K562 (cell line): ENCODE measurements around the gene CMTR1. TPM values are rescaled to one million over a fixed set of nuclear protein-coding genes. Genes with fewer than 3 reads are reported as not detected.

Experiments used
- DNMT1 ChIP-seq: fragments of 450-650 bp; IDR thresholded peaks from 2 replicates; pipeline ENCODE4 v1.6.1; 2016; ENCODE audit warnings: antibody characterized with exemption, mild to moderate bottlenecking
- EP300 ChIP-seq: IDR thresholded peaks from 2 replicates; pipeline ENCODE4 v1.6.1; 2012; ENCODE audit warnings: low read length, improper control_type of control experiment
- HEY1 ChIP-seq: fragments of 250-450 bp; sonication (Bioruptor Pico); IDR thresholded peaks from 2 replicates; pipeline ENCODE4 v1.5.0; 2020; ENCODE audit warnings: mild to moderate bottlenecking, moderate library complexity, borderline replicate concordance
- HMGN3 ChIP-seq: IDR thresholded peaks from 2 replicates; pipeline ENCODE4 v1.6.1; 2011; ENCODE audit warnings: borderline replicate concordance, low read depth, mild to moderate bottlenecking, mixed read lengths, low read length; ENCODE audit not compliant: insufficient read length; ENCODE audit errors: extremely low read depth
- MYBL2 ChIP-seq, 2 experiments: fragments of 450-650 bp in 1 of 2; sonication (generic) in 1 of 2; formaldehyde crosslinking in 1 of 2; IDR thresholded peaks; 2 replicates each; pipeline versions ENCODE4 v1.6.1 to v1.8.1; 2017 to 2022; ENCODE audit warnings: borderline replicate concordance in 1 of 2, inconsistent platforms in 1 of 2, low read depth in 1 of 2, mild to moderate bottlenecking in 1 of 2, missing genetic modification reagents in 1 of 2, moderate library complexity in 1 of 2
- NR4A1 ChIP-seq, 2 experiments: fragments of 250-450 bp in 1 of 2; fragments of 450-650 bp in 1 of 2; sonication (Bioruptor Pico) in 1 of 2; IDR thresholded peaks; 2 replicates each; pipeline versions ENCODE4 v1.4.0 to v1.6.1; 2016 to 2020; ENCODE audit warnings: mild to moderate bottlenecking in 2 of 2, missing compliant biosample characterization in 1 of 2, missing genetic modification characterization in 1 of 2, moderate library complexity in 1 of 2
- XRCC5 ChIP-seq: fragments of 200-400 bp; formaldehyde crosslinking; IDR thresholded peaks from 2 replicates; pipeline ENCODE4 v1.6.1; 2017; ENCODE audit warnings: low read depth, mild to moderate bottlenecking, low read length
- ZNF124 ChIP-seq: sonication (generic); formaldehyde crosslinking; IDR thresholded peaks from 2 replicates; pipeline ENCODE4 v1.8.1; 2022; ENCODE audit warnings: missing genetic modification reagents
- polyA plus RNA-seq, 8 experiments: library from polyadenylated mRNA; depleted of rRNA in 4 of 8; stranded (reverse) in 5 of 8; unstranded in 3 of 8; fragments of >200 nt; fragmentation: Nextera tagmentation in 2 of 8; fragmentation: Illumina TruSeq in 1 of 8; extraction: Ambion mirVana in 2 of 8; extraction: Trizol in 1 of 8; gene quantifications; 2 replicates each; pipeline versions ENCODE4 v1.2.1 to v1.2.3, GENCODE V29; 2011 to 2014; ENCODE audit warnings: inconsistent platforms in 1 of 8, missing spikeins in 1 of 8
- total RNA-seq, 7 experiments: library from RNA; depleted of rRNA in 6 of 7; stranded (reverse); fragments of >200 nt in 6 of 7; fragmentation: Illumina TruSeq in 2 of 7; extraction: Trizol in 2 of 7; gene quantifications; 2 replicates each; pipeline versions ENCODE4 v1.2.1 to v1.2.3, GENCODE V29; 2011 to 2021; ENCODE audit warnings: low replicate concordance in 1 of 7
- TF ChIP-seq, protein P1 (sequence below), 2 experiments: fragments of 450-650 bp; conservative IDR thresholded peaks; 2 replicates each; pipeline ENCODE4 v1.6.1; 2017; ENCODE audit warnings: mild to moderate bottlenecking in 2 of 2, moderate library complexity in 2 of 2
- TF ChIP-seq, protein P2 (sequence below), 2 experiments: IDR thresholded peaks; 2 replicates each; pipeline ENCODE4 v1.6.1; 2012; ENCODE audit warnings: improper control_type of control experiment in 2 of 2, low read depth in 2 of 2, low read length in 2 of 2, borderline replicate concordance in 1 of 2
- TF ChIP-seq, protein P3 (sequence below): sonication (generic); formaldehyde crosslinking; IDR thresholded peaks from 2 replicates; pipeline ENCODE4 v1.4.0; 2020; ENCODE audit warnings: mild to moderate bottlenecking, missing genetic modification reagents
- TF ChIP-seq, protein P4 (sequence below): fragments of 450-650 bp; conservative IDR thresholded peaks from 2 replicates; pipeline ENCODE4 v1.6.1; 2016; ENCODE audit warnings: missing genetic modification characterization, low read depth, mild to moderate bottlenecking, control low read depth, missing compliant biosample characterization

Gene CMTR1
- total and polyA plus RNA-seq, 9 of the 15 experiments (the other 6 are each of a cell fraction or from before 2014, with no cell fraction given) = 2.9 to 63.5 (median 49.5) TPM

GRCh38 chr6:37499433-37500293, 66.6 kb downstream of the CMTR1 start, which contains the start of gene CCDC167 (continued):
- TF ChIP-seq, protein P1, sequence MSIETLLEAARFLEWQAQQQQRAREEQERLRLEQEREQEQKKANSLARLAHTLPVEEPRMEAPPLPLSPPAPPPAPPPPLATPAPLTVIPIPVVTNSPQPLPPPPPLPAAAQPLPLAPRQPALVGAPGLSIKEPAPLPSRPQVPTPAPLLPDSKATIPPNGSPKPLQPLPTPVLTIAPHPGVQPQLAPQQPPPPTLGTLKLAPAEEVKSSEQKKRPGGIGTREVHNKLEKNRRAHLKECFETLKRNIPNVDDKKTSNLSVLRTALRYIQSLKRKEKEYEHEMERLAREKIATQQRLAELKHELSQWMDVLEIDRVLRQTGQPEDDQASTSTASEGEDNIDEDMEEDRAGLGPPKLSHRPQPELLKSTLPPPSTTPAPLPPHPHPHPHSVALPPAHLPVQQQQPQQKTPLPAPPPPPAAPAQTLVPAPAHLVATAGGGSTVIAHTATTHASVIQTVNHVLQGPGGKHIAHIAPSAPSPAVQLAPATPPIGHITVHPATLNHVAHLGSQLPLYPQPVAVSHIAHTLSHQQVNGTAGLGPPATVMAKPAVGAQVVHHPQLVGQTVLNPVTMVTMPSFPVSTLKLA (conservative IDR thresholded peaks at IDR 0.05) = peak; percentile 41 to 63; a peak in 3 of 4 replicates
- TF ChIP-seq, protein P2, sequence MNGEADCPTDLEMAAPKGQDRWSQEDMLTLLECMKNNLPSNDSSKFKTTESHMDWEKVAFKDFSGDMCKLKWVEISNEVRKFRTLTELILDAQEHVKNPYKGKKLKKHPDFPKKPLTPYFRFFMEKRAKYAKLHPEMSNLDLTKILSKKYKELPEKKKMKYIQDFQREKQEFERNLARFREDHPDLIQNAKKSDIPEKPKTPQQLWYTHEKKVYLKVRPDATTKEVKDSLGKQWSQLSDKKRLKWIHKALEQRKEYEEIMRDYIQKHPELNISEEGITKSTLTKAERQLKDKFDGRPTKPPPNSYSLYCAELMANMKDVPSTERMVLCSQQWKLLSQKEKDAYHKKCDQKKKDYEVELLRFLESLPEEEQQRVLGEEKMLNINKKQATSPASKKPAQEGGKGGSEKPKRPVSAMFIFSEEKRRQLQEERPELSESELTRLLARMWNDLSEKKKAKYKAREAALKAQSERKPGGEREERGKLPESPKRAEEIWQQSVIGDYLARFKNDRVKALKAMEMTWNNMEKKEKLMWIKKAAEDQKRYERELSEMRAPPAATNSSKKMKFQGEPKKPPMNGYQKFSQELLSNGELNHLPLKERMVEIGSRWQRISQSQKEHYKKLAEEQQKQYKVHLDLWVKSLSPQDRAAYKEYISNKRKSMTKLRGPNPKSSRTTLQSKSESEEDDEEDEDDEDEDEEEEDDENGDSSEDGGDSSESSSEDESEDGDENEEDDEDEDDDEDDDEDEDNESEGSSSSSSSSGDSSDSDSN (IDR thresholded peaks at IDR 0.05; ENCODE audit: borderline replicate concordance in 1 of 2, low read depth in 2 of 2, low read length in 2 of 2) = peak in 1 of 2 experiments; percentile 69; a peak in 1 of 4 replicates
- TF ChIP-seq XRCC5 (0 out of 2 replicates have a peak, but pooled peaks have one; percentile 53), MYBL2 (IDR thresholded peaks at IDR 0.05; ENCODE audit: low read depth) (no peak), MYBL2 (CRISPR knock-in tag; IDR thresholded peaks at IDR 0.05; ENCODE audit: borderline replicate concordance) (no peak), ZNF124 (CRISPR knock-in tag) (no peak), HEY1 (no peak), HMGN3 (no peak), NR4A1 (CRISPR knock-in tag; IDR thresholded peaks at IDR 0.05) (no peak), NR4A1 (tag; IDR thresholded peaks at IDR 0.05) (0 out of 2 replicates have a peak, but pooled peaks have one; percentile 48), DNMT1 (0 out of 2 replicates have a peak, but pooled peaks have one; percentile 57), EP300 (peak; percentile 46; the same call in 1 of the 2 replicates)
- TF ChIP-seq, protein P3, sequence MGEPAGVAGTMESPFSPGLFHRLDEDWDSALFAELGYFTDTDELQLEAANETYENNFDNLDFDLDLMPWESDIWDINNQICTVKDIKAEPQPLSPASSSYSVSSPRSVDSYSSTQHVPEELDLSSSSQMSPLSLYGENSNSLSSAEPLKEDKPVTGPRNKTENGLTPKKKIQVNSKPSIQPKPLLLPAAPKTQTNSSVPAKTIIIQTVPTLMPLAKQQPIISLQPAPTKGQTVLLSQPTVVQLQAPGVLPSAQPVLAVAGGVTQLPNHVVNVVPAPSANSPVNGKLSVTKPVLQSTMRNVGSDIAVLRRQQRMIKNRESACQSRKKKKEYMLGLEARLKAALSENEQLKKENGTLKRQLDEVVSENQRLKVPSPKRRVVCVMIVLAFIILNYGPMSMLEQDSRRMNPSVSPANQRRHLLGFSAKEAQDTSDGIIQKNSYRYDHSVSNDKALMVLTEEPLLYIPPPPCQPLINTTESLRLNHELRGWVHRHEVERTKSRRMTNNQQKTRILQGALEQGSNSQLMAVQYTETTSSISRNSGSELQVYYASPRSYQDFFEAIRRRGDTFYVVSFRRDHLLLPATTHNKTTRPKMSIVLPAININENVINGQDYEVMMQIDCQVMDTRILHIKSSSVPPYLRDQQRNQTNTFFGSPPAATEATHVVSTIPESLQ = 0 out of 2 replicates have a peak, but pooled peaks have one; percentile 27
- TF ChIP-seq, protein P4, sequence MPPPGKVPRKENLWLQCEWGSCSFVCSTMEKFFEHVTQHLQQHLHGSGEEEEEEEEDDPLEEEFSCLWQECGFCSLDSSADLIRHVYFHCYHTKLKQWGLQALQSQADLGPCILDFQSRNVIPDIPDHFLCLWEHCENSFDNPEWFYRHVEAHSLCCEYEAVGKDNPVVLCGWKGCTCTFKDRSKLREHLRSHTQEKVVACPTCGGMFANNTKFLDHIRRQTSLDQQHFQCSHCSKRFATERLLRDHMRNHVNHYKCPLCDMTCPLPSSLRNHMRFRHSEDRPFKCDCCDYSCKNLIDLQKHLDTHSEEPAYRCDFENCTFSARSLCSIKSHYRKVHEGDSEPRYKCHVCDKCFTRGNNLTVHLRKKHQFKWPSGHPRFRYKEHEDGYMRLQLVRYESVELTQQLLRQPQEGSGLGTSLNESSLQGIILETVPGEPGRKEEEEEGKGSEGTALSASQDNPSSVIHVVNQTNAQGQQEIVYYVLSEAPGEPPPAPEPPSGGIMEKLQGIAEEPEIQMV (tag) = no peak
